PC-9 (cell line): ENCODE measurements around the gene PPP1R9A. TPM values are rescaled to one million over a fixed set of nuclear protein-coding genes. Genes with fewer than 3 reads are reported as not detected.
"Not testable (repeated sequence)": the region's sequence is repeated elsewhere in the genome, so short reads cannot be mapped to it uniquely, and the experiment has no call there.

Source experiments
- BruUV-seq: library from RNA; stranded (reverse); fragments of 400-500 nt; replicated peaks from 2 replicates; lab custom pipeline; 2021; lab: Mats Ljungman, UMichigan
- CTCF ChIA-PET: fragments of 300-600 bp; sonication (Branson Sonifier 250); formaldehyde crosslinking; loops from one replicate; lab custom pipeline; 2022; ENCODE audit warnings: antibody characterized with exemption; lab: Charles Lee
- POLR2A ChIA-PET: fragments of 300-600 bp; sonication (Branson Sonifier 250); formaldehyde crosslinking; loops from one replicate; lab custom pipeline; 2022; ENCODE audit warnings: antibody characterized with exemption; ENCODE audit not compliant: unreplicated experiment; lab: Charles Lee
- DNase-seq, 2 experiments: peaks; one replicate each; pipeline versions ENCODE4 v3.0.0 to v3.0.0-alpha.2; 2015 to 2022; ENCODE audit warnings: mixed read lengths in 1 of 2
- H2AFZ ChIP-seq: fragments of 200-600 bp; sonication (generic); 2 replicates; pipeline ENCODE4 v1.8.1; 2017; ENCODE audit warnings: antibody characterized with exemption
- H3F3A ChIP-seq: fragments of 200-600 bp; sonication (generic); 2 replicates; pipeline ENCODE4 v1.8.1; 2017; ENCODE audit warnings: antibody characterized with exemption, mild to moderate bottlenecking, low read depth; ENCODE audit not compliant: insufficient read depth
- H3K27ac ChIP-seq: fragments of 200-600 bp; sonication (generic); 2 replicates; pipeline ENCODE4 v1.6.1; 2016; ENCODE audit warnings: mixed run types
- H3K27me3 ChIP-seq: fragments of 200-600 bp; sonication (generic); 2 replicates; pipeline ENCODE4 v1.6.1; 2016; ENCODE audit warnings: low read depth, mixed run types; ENCODE audit not compliant: insufficient read depth
- H3K36me3 ChIP-seq: fragments of 200-600 bp; sonication (generic); 2 replicates; pipeline ENCODE4 v1.6.1; 2016; ENCODE audit warnings: low read depth, mixed run types
- H3K4me1 ChIP-seq: fragments of 200-600 bp; sonication (generic); replicated peaks from 2 replicates; pipeline ENCODE4 v1.6.1; 2016; ENCODE audit warnings: mixed run types; ENCODE audit not compliant: insufficient read depth
- H3K4me2 ChIP-seq: fragments of 200-600 bp; sonication (generic); 2 replicates; pipeline ENCODE4 v1.6.1; 2017; ENCODE audit warnings: mixed run types
- H3K4me3 ChIP-seq: fragments of 200-600 bp; sonication (generic); 2 replicates; pipeline ENCODE4 v1.6.1; 2016; ENCODE audit warnings: mixed run types
- H3K79me2 ChIP-seq: fragments of 200-600 bp; sonication (generic); 2 replicates; pipeline ENCODE4 v1.6.1; 2017; ENCODE audit warnings: low read depth, mixed run types
- H3K9me2 ChIP-seq: fragments of 200-600 bp; sonication (generic); 2 replicates; pipeline ENCODE4 v1.8.1; 2017; ENCODE audit warnings: mild to moderate bottlenecking; ENCODE audit not compliant: insufficient read depth
- H3K9me3 ChIP-seq: fragments of 200-600 bp; sonication (generic); 2 replicates; pipeline ENCODE4 v1.8.1; 2016; ENCODE audit warnings: low read depth; ENCODE audit not compliant: insufficient read depth
- H4K20me1 ChIP-seq: fragments of 200-600 bp; sonication (generic); 2 replicates; pipeline ENCODE4 v1.8.1; 2017; ENCODE audit not compliant: insufficient read depth
- EZH2 ChIP-seq: fragments of 200-600 bp; sonication (generic); IDR thresholded peaks from 2 replicates; pipeline ENCODE4 v1.8.0; 2017; ENCODE audit warnings: antibody characterized with exemption, low read depth
- intact Hi-C: fragments of 100-400 bp; cut with micrococcal nuclease; formaldehyde crosslinking; loops from one replicate; pipeline ENCODE4 v1.10.0; 2022; ENCODE audit not compliant: unreplicated experiment
- total RNA-seq: library from RNA; stranded (reverse); gene quantifications from 2 replicates; pipeline ENCODE4 v1.2.3, GENCODE V29; 2021
- TF ChIP-seq, protein P1 (sequence below): fragments of 200-600 bp; sonication (generic); conservative IDR thresholded peaks from 2 replicates; pipeline ENCODE4 v1.6.1; 2017; ENCODE audit warnings: mixed run types, antibody characterized with exemption, mild to moderate bottlenecking, moderate library complexity

The PPP1R9A gene
- total RNA-seq, 1 experiment from 2014 or later, result 11.5 TPM

DNA sequence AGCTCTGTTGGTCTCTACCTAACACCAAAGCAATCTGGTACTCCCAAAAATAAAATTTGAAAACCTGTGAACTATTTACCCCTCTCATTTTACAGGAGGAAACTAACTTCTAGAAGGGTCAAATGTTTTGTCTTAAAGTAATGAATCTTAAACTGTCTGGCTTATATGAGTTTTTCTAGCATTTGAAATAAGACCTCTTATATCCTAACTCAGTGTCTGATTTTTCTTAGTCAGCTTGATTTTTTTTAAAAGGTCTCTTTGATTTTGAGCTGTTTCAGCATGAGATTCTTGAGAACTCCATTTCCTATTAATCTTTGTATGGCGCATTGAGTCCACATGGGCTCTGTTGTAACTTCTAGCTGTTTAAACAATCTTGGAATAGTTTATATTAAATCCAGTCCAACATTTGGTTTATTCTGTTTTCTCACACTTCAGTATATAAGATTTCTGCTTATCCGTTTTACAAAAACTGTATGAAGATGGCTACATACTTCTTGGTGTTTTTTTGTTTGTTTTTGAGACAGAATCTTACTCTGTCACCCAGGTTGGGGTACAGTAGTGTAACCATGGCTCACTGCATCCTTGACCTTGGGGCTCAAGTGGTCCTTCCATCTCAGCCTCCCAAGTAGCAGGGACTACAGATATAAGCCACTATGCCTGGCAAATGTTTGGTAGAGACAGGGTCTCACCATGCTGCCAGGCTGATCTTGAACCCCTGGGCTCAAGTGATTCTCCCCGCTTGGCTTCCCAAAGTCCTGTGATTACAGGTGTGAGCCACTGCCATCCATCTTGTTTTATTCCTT is 91.1 kb downstream of the PPP1R9A start:
- no peaks in the 10 kb centered on the region for H3K9me3 ChIP-seq
- H3K4me2 ChIP-seq, result no peak overlapping the region
- H3K9me2 ChIP-seq, result no peaks in the 10 kb centered on the region
- H3K27me3 ChIP-seq, result no peaks in the 10 kb centered on the region
- DNase-seq, result no peak
- no peaks in the 10 kb centered on the region for H3K36me3 ChIP-seq
- H2AFZ ChIP-seq, result no peak overlapping the region
- no peaks in the 10 kb centered on the region for H3F3A ChIP-seq
- no peak overlapping the region for H3K27ac ChIP-seq
- TF ChIP-seq EZH2, result no peak
- TF ChIP-seq, protein P1, sequence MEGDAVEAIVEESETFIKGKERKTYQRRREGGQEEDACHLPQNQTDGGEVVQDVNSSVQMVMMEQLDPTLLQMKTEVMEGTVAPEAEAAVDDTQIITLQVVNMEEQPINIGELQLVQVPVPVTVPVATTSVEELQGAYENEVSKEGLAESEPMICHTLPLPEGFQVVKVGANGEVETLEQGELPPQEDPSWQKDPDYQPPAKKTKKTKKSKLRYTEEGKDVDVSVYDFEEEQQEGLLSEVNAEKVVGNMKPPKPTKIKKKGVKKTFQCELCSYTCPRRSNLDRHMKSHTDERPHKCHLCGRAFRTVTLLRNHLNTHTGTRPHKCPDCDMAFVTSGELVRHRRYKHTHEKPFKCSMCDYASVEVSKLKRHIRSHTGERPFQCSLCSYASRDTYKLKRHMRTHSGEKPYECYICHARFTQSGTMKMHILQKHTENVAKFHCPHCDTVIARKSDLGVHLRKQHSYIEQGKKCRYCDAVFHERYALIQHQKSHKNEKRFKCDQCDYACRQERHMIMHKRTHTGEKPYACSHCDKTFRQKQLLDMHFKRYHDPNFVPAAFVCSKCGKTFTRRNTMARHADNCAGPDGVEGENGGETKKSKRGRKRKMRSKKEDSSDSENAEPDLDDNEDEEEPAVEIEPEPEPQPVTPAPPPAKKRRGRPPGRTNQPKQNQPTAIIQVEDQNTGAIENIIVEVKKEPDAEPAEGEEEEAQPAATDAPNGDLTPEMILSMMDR, result no peak
- no peaks in the 10 kb centered on the region for H3K79me2 ChIP-seq
- CTCF ChIA-PET, result no interaction called here
- intact Hi-C loops, result no loop called here
- no TSS peak for BruUV-seq
- POLR2A ChIA-PET, result no interaction called here
- H4K20me1 ChIP-seq, result no peaks in the 10 kb centered on the region
- no peak overlapping the region for H3K4me3 ChIP-seq
- H3K4me1 ChIP-seq, result no peaks in the 10 kb centered on the region

DNA sequence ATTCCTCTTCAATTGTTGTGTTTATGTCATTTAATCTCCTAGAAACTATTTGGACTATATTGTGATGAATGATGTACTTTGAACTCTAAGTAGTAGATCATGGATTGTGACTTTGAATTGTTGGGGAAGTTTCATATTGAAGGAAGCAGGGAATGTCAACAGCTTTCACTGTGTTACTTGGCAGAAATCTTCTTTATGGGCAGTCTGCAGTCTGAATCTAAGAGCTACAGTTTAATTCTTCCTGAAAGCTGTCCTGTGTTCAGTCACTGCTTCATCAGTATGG is 91.6 kb downstream of the PPP1R9A start:
- no peaks in the 10 kb centered on the region for H3K9me2 ChIP-seq
- intact Hi-C loops, result no loop called here
- H3K9me3 ChIP-seq, result no peaks in the 10 kb centered on the region
- no TSS peak for BruUV-seq
- POLR2A ChIA-PET, result no interaction called here
- H3K79me2 ChIP-seq, result no peaks in the 10 kb centered on the region
- no peaks in the 10 kb centered on the region for H3K36me3 ChIP-seq
- no peak overlapping the region for H3K4me2 ChIP-seq
- H3K27me3 ChIP-seq, result no peaks in the 10 kb centered on the region
- H3K27ac ChIP-seq, result no peak overlapping the region
- CTCF ChIA-PET, result no interaction called here
- no peak for DNase-seq
- H3K4me1 ChIP-seq, result no peaks in the 10 kb centered on the region
- no peak overlapping the region for H3K4me3 ChIP-seq
- no peaks in the 10 kb centered on the region for H4K20me1 ChIP-seq
- H3F3A ChIP-seq, result no peaks in the 10 kb centered on the region
- no peak overlapping the region for H2AFZ ChIP-seq
- TF ChIP-seq, protein P1, result no peak
- TF ChIP-seq EZH2, result no peak

DNA sequence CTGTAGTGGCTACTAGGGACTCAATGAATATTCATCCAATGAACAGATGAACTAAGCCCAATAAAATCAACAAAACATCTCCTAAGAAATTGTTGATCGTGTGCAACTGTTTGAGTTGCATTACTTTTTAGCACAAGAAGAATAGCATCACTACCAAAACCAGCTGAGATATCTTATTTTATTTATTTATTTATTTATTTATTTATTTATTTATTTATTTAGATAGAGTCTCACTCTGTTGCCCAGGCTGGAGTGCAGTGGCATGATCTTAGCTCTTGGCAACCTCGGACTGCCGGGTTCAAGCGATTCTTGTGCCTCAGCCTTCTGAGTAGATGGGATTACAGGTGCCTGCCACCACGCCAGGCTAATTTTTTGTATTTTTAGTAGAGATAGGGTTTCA is 92.2 kb downstream of the PPP1R9A start:
- H3K36me3 ChIP-seq, BruUV-seq, H2AFZ ChIP-seq, H3K4me2 ChIP-seq, H3K27ac ChIP-seq, DNase-seq, H3F3A ChIP-seq, H4K20me1 ChIP-seq, POLR2A ChIA-PET, H3K79me2 ChIP-seq, intact Hi-C loops, H3K4me1 ChIP-seq, H3K9me2 ChIP-seq, H3K4me3 ChIP-seq, H3K9me3 ChIP-seq, H3K27me3 ChIP-seq, CTCF ChIA-PET: not testable (repeated sequence)

DNA sequence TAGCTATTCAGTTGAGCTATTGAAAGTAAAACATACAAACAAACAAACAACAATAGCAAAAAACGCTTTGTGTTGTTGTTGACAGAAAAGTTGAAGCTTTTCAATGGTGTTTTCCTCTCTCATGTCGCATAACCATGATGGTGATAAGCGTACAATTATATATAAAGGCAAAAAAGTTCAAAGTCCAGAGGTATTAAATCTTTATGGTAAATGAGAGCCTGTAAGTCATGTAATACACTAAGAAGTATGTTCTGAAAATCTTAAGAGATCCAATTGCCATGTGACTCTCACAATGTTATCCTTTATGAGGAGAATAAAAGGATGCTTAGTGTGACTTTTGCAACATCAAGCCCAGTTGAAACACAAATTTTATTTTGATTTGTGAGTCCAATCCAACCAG is 93.9 kb downstream of the PPP1R9A start:
- Histone ChIP-seq H3K27ac (no peak overlapping the region), H3K4me1 (no peaks in the 10 kb centered on the region), H3K4me3 (no peak overlapping the region), H3K9me2 (no peaks in the 10 kb centered on the region), H3K79me2 (no peaks in the 10 kb centered on the region), H3K27me3 (no peaks in the 10 kb centered on the region), H3K36me3 (no peaks in the 10 kb centered on the region), H3K4me2 (no peak overlapping the region), H2AFZ (no peak overlapping the region), H3F3A (no peaks in the 10 kb centered on the region), H4K20me1 (no peaks in the 10 kb centered on the region), H3K9me3 (no peaks in the 10 kb centered on the region)
- no peak for DNase-seq
- POLR2A ChIA-PET, result interaction anchor here (0.6 kb wide), 1 partner anchor 33 kb away, joined by 3 read pairs; no protein-coding TSS in a partner anchor
- CTCF ChIA-PET, result no interaction called here
- intact Hi-C loops, result no loop called here
- BruUV-seq, result no TSS peak
- no peak for TF ChIP-seq EZH2
- TF ChIP-seq, protein P1, result no peak
